ENCODE measurements around the gene PKNOX2. TPM values are rescaled to one million over a fixed set of nuclear protein-coding genes. Genes with fewer than 3 reads are reported as not detected.

The PKNOX2 gene
- total RNA-seq, 2 experiments from 2014 or later: not detected

DNA sequence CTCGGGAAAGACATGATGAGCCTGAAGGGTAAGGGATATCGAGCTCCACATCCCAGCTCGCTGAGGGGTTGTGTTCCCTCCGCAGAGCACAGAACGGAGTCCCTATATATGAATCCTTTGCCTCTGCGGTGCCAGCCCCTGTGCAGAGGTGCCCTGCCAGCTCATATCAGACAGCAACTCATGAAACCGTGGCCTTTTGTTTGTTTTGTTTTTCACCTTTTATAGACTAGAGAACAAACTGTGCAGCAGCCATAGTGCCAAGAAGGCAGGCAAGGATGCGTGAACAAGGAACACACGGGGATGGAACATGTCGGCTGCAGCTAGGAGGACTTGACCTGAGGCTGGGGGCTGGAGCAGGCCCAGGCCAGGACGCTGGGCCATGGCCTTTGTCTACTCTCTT lies 109.8 kb downstream of the PKNOX2 start:
- ChIA-PET CTCF (ENCODE audit: unreplicated experiment) (no interaction called here), POLR2A (no interaction called here)
- no TSS peak for BruUV-seq (replicated peaks)
- no peak for TF ChIP-seq EZH2phosphoT487 (IDR thresholded peaks at IDR 0.05; ENCODE audit: borderline replicate concordance, low read depth, low read length)
- TF ChIP-seq, protein P1, sequence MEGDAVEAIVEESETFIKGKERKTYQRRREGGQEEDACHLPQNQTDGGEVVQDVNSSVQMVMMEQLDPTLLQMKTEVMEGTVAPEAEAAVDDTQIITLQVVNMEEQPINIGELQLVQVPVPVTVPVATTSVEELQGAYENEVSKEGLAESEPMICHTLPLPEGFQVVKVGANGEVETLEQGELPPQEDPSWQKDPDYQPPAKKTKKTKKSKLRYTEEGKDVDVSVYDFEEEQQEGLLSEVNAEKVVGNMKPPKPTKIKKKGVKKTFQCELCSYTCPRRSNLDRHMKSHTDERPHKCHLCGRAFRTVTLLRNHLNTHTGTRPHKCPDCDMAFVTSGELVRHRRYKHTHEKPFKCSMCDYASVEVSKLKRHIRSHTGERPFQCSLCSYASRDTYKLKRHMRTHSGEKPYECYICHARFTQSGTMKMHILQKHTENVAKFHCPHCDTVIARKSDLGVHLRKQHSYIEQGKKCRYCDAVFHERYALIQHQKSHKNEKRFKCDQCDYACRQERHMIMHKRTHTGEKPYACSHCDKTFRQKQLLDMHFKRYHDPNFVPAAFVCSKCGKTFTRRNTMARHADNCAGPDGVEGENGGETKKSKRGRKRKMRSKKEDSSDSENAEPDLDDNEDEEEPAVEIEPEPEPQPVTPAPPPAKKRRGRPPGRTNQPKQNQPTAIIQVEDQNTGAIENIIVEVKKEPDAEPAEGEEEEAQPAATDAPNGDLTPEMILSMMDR (conservative IDR thresholded peaks at IDR 0.05; ENCODE audit: low read length): no peak
- intact Hi-C loops (cut with micrococcal nuclease; ENCODE audit: unreplicated experiment): no loop called here
- H4K20me1 ChIP-seq (ENCODE audit: insufficient read depth, low read length): no peaks in the 10 kb centered on the region
- H3K27ac ChIP-seq (ENCODE audit: low read depth, low read length, poor library complexity, severe bottlenecking): no peak overlapping the region
- no peak overlapping the region for H2AFZ ChIP-seq (ENCODE audit: low read length)
- H3K9me3 ChIP-seq (ENCODE audit: low read length): no peaks in the 10 kb centered on the region
- no peaks in the 10 kb centered on the region for H3K36me3 ChIP-seq (ENCODE audit: insufficient read depth, low read length)
- no peak for DNase-seq (ENCODE audit: low spot score)
- H3K4me3 ChIP-seq (ENCODE audit: low read depth, low read length, poor library complexity, severe bottlenecking): no peak overlapping the region
- H3K4me2 ChIP-seq (ENCODE audit: low read length): no peak overlapping the region
- no peaks in the 10 kb centered on the region for H3K4me1 ChIP-seq (ENCODE audit: insufficient read depth, low read length, poor library complexity, severe bottlenecking)
- no peaks in the 10 kb centered on the region for H3K9me2 ChIP-seq (ENCODE audit: insufficient read depth, low read length)
- H3K79me2 ChIP-seq (ENCODE audit: insufficient read depth, low read depth, low read length): no peaks in the 10 kb centered on the region

DNA sequence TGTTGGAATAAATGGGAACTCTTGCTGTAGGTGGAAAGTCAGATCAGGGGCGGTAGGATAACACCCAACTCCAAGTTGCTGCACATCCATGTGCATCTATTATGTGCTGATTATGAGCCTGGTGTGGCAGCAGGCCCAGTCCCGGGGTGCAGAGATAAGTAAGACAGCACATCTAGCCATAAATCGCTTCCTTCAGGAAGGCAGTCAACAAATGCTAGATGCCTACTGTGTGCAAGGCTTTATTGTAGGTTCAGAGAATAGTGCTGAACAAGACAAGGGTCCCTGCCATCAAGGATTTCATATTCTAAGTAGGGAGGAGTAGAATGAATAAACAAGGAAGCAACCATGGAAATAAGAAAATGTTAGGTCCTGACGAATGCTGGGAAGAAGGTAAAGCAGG lies 110.2 kb downstream of the PKNOX2 start:
- intact Hi-C loops (cut with micrococcal nuclease; ENCODE audit: unreplicated experiment): no loop called here
- Histone ChIP-seq H3K27ac (ENCODE audit: low read depth, low read length, poor library complexity, severe bottlenecking) (no peak overlapping the region), H2AFZ (ENCODE audit: low read length) (no peak overlapping the region), H3K36me3 (ENCODE audit: insufficient read depth, low read length) (no peaks in the 10 kb centered on the region), H3K4me1 (ENCODE audit: insufficient read depth, low read length, poor library complexity, severe bottlenecking) (no peaks in the 10 kb centered on the region), H3K4me3 (ENCODE audit: low read depth, low read length, poor library complexity, severe bottlenecking) (no peak overlapping the region), H3K79me2 (ENCODE audit: insufficient read depth, low read depth, low read length) (no peaks in the 10 kb centered on the region), H4K20me1 (ENCODE audit: insufficient read depth, low read length) (no peaks in the 10 kb centered on the region), H3K9me3 (ENCODE audit: low read length) (no peaks in the 10 kb centered on the region), H3K4me2 (ENCODE audit: low read length) (no peak overlapping the region), H3K9me2 (ENCODE audit: insufficient read depth, low read length) (no peaks in the 10 kb centered on the region)
- CTCF ChIA-PET (ENCODE audit: unreplicated experiment): no interaction called here
- POLR2A ChIA-PET: no interaction called here
- no TSS peak for BruUV-seq (replicated peaks)
- TF ChIP-seq EZH2phosphoT487 (IDR thresholded peaks at IDR 0.05; ENCODE audit: borderline replicate concordance, low read depth, low read length): no peak
- TF ChIP-seq, protein P1 (conservative IDR thresholded peaks at IDR 0.05; ENCODE audit: low read length): no peak
- DNase-seq (ENCODE audit: low spot score): no peak

DNA sequence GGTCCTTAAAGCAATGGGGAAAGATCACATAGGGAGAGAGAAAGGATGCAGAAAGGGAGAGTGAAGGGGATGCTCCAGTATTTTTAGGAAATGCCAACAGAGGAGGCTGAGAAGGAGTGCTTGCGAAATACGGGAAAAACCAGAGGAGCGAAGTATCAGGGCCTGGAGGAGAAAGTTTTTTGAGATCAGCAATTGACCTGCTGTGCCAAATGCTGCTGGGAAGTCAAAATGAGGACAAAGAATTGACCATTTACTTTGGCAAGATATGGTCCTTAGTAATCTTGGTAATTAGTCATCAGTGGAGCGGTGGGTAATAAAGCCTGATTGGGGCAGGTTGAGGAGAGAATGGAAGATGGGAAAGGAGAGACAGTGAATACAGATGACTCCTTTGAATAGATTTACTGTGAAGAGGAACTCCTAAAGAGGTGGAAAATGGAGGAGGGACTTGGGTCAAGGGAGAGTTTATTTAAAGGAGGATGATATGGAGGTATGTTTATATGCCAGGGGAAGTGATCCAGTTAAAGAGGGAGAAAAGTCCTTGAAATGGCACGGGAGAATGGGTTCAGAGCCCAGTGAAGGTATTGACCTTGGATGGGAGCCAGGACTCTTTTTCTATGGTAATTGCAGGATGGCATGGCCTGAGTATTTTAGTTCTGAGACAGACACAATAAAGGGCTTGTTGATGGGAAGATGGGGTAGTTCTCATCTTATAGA lies 111.5 kb downstream of the PKNOX2 start:
- CTCF ChIA-PET (ENCODE audit: unreplicated experiment): no interaction called here
- H3K4me3 ChIP-seq (ENCODE audit: low read depth, low read length, poor library complexity, severe bottlenecking): no peak overlapping the region
- POLR2A ChIA-PET: no interaction called here
- no peaks in the 10 kb centered on the region for H3K9me3 ChIP-seq (ENCODE audit: low read length)
- H4K20me1 ChIP-seq (ENCODE audit: insufficient read depth, low read length): no peaks in the 10 kb centered on the region
- H2AFZ ChIP-seq (ENCODE audit: low read length): no peak overlapping the region
- H3K27ac ChIP-seq (ENCODE audit: low read depth, low read length, poor library complexity, severe bottlenecking): no peak overlapping the region
- intact Hi-C loops (cut with micrococcal nuclease; ENCODE audit: unreplicated experiment): no loop called here
- H3K4me1 ChIP-seq (ENCODE audit: insufficient read depth, low read length, poor library complexity, severe bottlenecking): no peaks in the 10 kb centered on the region
- H3K9me2 ChIP-seq (ENCODE audit: insufficient read depth, low read length): no peaks in the 10 kb centered on the region
- BruUV-seq (replicated peaks): no TSS peak
- no peak for TF ChIP-seq EZH2phosphoT487 (IDR thresholded peaks at IDR 0.05; ENCODE audit: borderline replicate concordance, low read depth, low read length)
- TF ChIP-seq, protein P1 (conservative IDR thresholded peaks at IDR 0.05; ENCODE audit: low read length): no peak
- H3K4me2 ChIP-seq (ENCODE audit: low read length): no peak overlapping the region
- H3K36me3 ChIP-seq (ENCODE audit: insufficient read depth, low read length): no peaks in the 10 kb centered on the region
- H3K79me2 ChIP-seq (ENCODE audit: insufficient read depth, low read depth, low read length): no peaks in the 10 kb centered on the region
- no peak for DNase-seq (ENCODE audit: low spot score)

Measured in OCI-LY7 (cell line).